HepG2 (cell line): ENCODE measurements around the gene KLF11. TPM values are rescaled to one million over a fixed set of nuclear protein-coding genes. Genes with fewer than 3 reads are reported as not detected.

ENCODE experiments used
- ESRRA ChIP-seq: sonication (generic); formaldehyde crosslinking; IDR thresholded peaks from 2 replicates; pipeline ENCODE4 v1.5.1; 2020; ENCODE audit warnings: mild to moderate bottlenecking, low read depth, missing genetic modification reagents
- GFI1 ChIP-seq: sonication (generic); formaldehyde crosslinking; IDR thresholded peaks from 2 replicates; pipeline ENCODE4 v1.5.0; 2020; ENCODE audit warnings: missing genetic modification reagents, mild to moderate bottlenecking, borderline replicate concordance
- HHEX ChIP-seq: IDR thresholded peaks from 2 replicates; pipeline ENCODE4 v1.6.1; 2016; ENCODE audit warnings: control low read depth
- HNRNPL ChIP-seq: fragments of 200-400 bp; formaldehyde crosslinking; IDR thresholded peaks from 2 replicates; pipeline ENCODE4 v1.6.1; 2017; ENCODE audit warnings: mild to moderate bottlenecking, low read depth, low read length
- ISX ChIP-seq: sonication (generic); formaldehyde crosslinking; conservative IDR thresholded peaks from 2 replicates; pipeline ENCODE4 v1.5.0; 2020; ENCODE audit warnings: missing genetic modification reagents
- MTERF4 ChIP-seq: sonication (generic); formaldehyde crosslinking; IDR thresholded peaks from 2 replicates; pipeline ENCODE4 v1.8.0; 2023; ENCODE audit warnings: mild to moderate bottlenecking, missing genetic modification reagents
- PPARG ChIP-seq: conservative IDR thresholded peaks from 2 replicates; pipeline ENCODE4 v1.6.1; 2016; ENCODE audit warnings: missing biosample characterization, missing genetic modification reagents
- RCOR2 ChIP-seq: IDR thresholded peaks from 2 replicates; pipeline ENCODE4 v1.6.1; 2016; ENCODE audit warnings: missing biosample characterization, missing genetic modification reagents
- SOX13 ChIP-seq, 3 experiments: fragments of 450-650 bp in 1 of 3; sonication (generic) in 1 of 3; formaldehyde crosslinking in 1 of 3; IDR thresholded peaks in 2 of 3; conservative IDR thresholded peaks in 1 of 3; 2 replicates each; pipeline versions ENCODE4 v1.5.0 to v1.6.1; 2016 to 2020; ENCODE audit warnings: antibody characterized with exemption in 1 of 3, mild to moderate bottlenecking in 1 of 3, missing compliant biosample characterization in 1 of 3, missing genetic modification reagents in 1 of 3, moderate library complexity in 1 of 3
- TBP ChIP-seq: sonication (generic); formaldehyde crosslinking; IDR thresholded peaks from 2 replicates; pipeline ENCODE4 v1.5.0; 2020; ENCODE audit warnings: missing genetic modification reagents
- ZNF33B ChIP-seq: sonication (generic); formaldehyde crosslinking; IDR thresholded peaks from 2 replicates; pipeline ENCODE4 v1.5.1; 2020; ENCODE audit warnings: mild to moderate bottlenecking, missing genetic modification reagents
- polyA plus RNA-seq, 8 experiments: library from polyadenylated mRNA; depleted of rRNA in 3 of 8; stranded (reverse) in 7 of 8; unstranded in 1 of 8; fragments of >200 nt; fragmentation: Illumina TruSeq in 4 of 8; extraction: Trizol in 4 of 8; gene quantifications; 2 replicates each; pipeline versions ENCODE4 v1.2.1 to v1.2.3, GENCODE V29; 2011 to 2016; ENCODE audit warnings: low read depth in 4 of 8, missing spikeins in 1 of 8, mixed read lengths in 1 of 8; ENCODE audit not compliant: insufficient read depth in 1 of 8
- total RNA-seq, 5 experiments: library from RNA; depleted of rRNA; stranded (reverse); fragments of >200 nt; fragmentation: Illumina TruSeq; extraction: Trizol; gene quantifications; 2 replicates each; pipeline ENCODE4 v1.2.3, GENCODE V29; 2016; ENCODE audit warnings: low read depth in 1 of 5
- TF ChIP-seq, protein P1 (sequence below): sonication (generic); formaldehyde crosslinking; IDR thresholded peaks from 2 replicates; pipeline ENCODE4 v1.4.0; 2020; ENCODE audit warnings: low read depth, missing genetic modification reagents
- TF ChIP-seq, protein P2 (sequence below): sonication (generic); formaldehyde crosslinking; conservative IDR thresholded peaks from 2 replicates; pipeline ENCODE4 v1.8.0; 2022; ENCODE audit warnings: mild to moderate bottlenecking, moderate library complexity, missing genetic modification reagents
- TF ChIP-seq, protein P3 (sequence below): sonication (generic); formaldehyde crosslinking; IDR thresholded peaks from 2 replicates; pipeline ENCODE4 v1.4.0; 2020; ENCODE audit warnings: mild to moderate bottlenecking, missing genetic modification reagents
- TF ChIP-seq, protein P4 (sequence below): sonication (generic); formaldehyde crosslinking; IDR thresholded peaks from 2 replicates; pipeline ENCODE4 v1.9.0; 2021; ENCODE audit warnings: mild to moderate bottlenecking, missing genetic modification reagents

The KLF11 gene
- total and polyA plus RNA-seq, 2 of the 13 experiments (the other 11 are each of a cell fraction or from before 2014, with no cell fraction given): 2.5 to 11.8 TPM

GRCh38 chr2:10062931-10063365 is 19.6 kb downstream of the KLF11 start (continued):
- TF ChIP-seq, protein P1, sequence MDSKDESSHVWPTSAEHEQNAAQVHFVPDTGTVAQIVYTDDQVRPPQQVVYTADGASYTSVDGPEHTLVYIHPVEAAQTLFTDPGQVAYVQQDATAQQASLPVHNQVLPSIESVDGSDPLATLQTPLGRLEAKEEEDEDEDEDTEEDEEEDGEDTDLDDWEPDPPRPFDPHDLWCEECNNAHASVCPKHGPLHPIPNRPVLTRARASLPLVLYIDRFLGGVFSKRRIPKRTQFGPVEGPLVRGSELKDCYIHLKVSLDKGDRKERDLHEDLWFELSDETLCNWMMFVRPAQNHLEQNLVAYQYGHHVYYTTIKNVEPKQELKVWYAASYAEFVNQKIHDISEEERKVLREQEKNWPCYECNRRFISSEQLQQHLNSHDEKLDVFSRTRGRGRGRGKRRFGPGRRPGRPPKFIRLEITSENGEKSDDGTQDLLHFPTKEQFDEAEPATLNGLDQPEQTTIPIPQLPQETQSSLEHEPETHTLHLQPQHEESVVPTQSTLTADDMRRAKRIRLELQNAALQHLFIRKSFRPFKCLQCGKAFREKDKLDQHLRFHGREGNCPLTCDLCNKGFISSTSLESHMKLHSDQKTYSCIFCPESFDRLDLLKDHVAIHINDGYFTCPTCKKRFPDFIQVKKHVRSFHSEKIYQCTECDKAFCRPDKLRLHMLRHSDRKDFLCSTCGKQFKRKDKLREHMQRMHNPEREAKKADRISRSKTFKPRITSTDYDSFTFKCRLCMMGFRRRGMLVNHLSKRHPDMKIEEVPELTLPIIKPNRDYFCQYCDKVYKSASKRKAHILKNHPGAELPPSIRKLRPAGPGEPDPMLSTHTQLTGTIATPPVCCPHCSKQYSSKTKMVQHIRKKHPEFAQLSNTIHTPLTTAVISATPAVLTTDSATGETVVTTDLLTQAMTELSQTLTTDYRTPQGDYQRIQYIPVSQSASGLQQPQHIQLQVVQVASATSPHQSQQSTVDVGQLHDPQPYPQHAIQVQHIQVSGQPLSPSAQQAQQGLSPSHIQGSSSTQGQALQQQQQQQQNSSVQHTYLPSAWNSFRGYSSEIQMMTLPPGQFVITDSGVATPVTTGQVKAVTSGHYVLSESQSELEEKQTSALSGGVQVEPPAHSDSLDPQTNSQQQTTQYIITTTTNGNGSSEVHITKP (CRISPR knock-in tag): no peak
- TF ChIP-seq ESRRA (CRISPR knock-in tag) (no peak), ZNF33B (no peak), ISX (CRISPR knock-in tag) (no peak), HNRNPL (no peak), HHEX (no peak), GFI1 (CRISPR knock-in tag) (no peak), RCOR2 (no peak), PPARG (CRISPR knock-in tag) (no peak), SOX13 (IDR thresholded peaks at IDR 0.05) (no peak), SOX13 (CRISPR knock-in tag; conservative IDR thresholded peaks at IDR 0.05 in 1 of 2, IDR thresholded peaks at IDR 0.05 in 1 of 2) (no peak; a peak in 1 of 4 replicates), TBP (CRISPR knock-in tag) (no peak), MTERF4 (CRISPR knock-in tag) (no peak)
- TF ChIP-seq, protein P2, sequence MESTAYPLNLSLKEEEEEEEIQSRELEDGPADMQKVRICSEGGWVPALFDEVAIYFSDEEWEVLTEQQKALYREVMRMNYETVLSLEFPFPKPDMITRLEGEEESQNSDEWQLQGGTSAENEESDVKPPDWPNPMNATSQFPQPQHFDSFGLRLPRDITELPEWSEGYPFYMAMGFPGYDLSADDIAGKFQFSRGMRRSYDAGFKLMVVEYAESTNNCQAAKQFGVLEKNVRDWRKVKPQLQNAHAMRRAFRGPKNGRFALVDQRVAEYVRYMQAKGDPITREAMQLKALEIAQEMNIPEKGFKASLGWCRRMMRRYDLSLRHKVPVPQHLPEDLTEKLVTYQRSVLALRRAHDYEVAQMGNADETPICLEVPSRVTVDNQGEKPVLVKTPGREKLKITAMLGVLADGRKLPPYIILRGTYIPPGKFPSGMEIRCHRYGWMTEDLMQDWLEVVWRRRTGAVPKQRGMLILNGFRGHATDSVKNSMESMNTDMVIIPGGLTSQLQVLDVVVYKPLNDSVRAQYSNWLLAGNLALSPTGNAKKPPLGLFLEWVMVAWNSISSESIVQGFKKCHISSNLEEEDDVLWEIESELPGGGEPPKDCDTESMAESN: no peak
- TF ChIP-seq, protein P3, sequence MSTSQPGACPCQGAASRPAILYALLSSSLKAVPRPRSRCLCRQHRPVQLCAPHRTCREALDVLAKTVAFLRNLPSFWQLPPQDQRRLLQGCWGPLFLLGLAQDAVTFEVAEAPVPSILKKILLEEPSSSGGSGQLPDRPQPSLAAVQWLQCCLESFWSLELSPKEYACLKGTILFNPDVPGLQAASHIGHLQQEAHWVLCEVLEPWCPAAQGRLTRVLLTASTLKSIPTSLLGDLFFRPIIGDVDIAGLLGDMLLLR (CRISPR knock-in tag): no peak
- TF ChIP-seq, protein P4, sequence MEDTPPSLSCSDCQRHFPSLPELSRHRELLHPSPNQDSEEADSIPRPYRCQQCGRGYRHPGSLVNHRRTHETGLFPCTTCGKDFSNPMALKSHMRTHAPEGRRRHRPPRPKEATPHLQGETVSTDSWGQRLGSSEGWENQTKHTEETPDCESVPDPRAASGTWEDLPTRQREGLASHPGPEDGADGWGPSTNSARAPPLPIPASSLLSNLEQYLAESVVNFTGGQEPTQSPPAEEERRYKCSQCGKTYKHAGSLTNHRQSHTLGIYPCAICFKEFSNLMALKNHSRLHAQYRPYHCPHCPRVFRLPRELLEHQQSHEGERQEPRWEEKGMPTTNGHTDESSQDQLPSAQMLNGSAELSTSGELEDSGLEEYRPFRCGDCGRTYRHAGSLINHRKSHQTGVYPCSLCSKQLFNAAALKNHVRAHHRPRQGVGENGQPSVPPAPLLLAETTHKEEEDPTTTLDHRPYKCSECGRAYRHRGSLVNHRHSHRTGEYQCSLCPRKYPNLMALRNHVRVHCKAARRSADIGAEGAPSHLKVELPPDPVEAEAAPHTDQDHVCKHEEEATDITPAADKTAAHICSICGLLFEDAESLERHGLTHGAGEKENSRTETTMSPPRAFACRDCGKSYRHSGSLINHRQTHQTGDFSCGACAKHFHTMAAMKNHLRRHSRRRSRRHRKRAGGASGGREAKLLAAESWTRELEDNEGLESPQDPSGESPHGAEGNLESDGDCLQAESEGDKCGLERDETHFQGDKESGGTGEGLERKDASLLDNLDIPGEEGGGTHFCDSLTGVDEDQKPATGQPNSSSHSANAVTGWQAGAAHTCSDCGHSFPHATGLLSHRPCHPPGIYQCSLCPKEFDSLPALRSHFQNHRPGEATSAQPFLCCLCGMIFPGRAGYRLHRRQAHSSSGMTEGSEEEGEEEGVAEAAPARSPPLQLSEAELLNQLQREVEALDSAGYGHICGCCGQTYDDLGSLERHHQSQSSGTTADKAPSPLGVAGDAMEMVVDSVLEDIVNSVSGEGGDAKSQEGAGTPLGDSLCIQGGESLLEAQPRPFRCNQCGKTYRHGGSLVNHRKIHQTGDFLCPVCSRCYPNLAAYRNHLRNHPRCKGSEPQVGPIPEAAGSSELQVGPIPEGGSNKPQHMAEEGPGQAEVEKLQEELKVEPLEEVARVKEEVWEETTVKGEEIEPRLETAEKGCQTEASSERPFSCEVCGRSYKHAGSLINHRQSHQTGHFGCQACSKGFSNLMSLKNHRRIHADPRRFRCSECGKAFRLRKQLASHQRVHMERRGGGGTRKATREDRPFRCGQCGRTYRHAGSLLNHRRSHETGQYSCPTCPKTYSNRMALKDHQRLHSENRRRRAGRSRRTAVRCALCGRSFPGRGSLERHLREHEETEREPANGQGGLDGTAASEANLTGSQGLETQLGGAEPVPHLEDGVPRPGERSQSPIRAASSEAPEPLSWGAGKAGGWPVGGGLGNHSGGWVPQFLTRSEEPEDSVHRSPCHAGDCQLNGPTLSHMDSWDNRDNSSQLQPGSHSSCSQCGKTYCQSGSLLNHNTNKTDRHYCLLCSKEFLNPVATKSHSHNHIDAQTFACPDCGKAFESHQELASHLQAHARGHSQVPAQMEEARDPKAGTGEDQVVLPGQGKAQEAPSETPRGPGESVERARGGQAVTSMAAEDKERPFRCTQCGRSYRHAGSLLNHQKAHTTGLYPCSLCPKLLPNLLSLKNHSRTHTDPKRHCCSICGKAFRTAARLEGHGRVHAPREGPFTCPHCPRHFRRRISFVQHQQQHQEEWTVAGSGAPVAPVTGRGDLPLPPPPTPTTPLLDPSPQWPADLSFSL (CRISPR knock-in tag): no peak
